Stimulated activated CD4-positive, alpha-beta T cell treated with anti-CD3 and anti-CD28 coated beads, TNF-alpha, amount 100 ng/mL, for 24 hours (primary cell): ENCODE data around the gene PTPRR.

ENCODE experiments used
- DNase-seq, 3 experiments: peaks; one replicate each; pipeline ENCODE4 v3.0.0-alpha.2; 2020; ENCODE audit warnings: low read depth in 3 of 3

Gene PTPRR

DNA sequence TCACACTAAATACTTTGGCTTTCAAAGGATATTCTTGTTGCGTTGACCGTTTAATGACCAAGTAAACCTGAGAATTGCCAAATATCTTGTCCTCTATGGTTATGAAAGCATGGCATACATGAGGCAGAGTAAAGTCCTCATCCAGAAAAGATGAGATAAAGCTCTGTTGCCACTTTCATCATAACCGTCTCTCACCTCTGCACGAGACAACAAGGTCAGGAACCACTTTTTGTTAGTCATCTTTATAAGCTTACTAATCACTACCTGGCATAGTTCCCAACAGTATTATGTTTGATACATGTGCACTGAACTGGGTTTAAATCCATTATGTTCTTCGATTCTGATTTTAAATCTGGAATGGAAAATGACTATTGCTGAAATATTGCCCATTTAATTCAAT is 314.6 kb downstream of the PTPRR start:
- DNase-seq, result no peak

DNA sequence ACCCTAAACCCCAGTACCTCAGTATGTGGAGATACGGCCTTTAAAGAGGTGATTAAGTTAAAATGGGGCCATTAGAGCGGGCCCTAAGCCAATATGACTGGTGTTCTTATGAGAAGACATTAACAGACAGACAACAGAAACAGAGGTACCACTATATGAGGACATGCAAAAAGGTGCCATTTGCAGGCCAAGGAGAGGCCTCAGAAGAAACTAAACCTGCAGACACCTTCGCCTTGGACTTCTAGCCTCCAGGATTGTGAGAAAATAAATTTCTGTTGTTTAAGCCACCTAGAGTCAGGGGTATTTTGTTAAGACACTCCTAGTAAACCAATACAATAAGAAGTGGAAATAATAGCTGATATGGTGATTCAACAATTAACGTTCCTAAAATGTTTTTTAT is 315.9 kb downstream of the PTPRR start:
- no peak for DNase-seq

DNA sequence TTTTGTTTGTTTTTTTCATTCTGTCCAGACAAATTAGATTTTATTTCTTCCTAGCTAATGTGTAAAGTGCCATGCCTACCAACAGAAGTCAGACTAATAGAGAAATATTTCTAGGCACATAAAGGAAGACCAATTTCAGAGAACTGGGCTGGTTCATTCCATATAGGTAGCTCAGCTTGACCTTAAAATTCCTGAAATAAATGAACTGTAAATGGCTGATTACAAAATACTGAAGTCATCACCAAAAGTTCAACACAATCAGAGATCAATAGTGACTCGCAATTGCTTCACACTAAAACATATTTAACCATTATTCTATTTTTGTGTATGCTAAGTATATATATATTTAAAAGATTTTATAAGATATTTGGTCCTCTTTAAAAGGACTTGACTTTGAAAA is 317.5 kb downstream of the PTPRR start:
- DNase-seq, result no peak

DNA sequence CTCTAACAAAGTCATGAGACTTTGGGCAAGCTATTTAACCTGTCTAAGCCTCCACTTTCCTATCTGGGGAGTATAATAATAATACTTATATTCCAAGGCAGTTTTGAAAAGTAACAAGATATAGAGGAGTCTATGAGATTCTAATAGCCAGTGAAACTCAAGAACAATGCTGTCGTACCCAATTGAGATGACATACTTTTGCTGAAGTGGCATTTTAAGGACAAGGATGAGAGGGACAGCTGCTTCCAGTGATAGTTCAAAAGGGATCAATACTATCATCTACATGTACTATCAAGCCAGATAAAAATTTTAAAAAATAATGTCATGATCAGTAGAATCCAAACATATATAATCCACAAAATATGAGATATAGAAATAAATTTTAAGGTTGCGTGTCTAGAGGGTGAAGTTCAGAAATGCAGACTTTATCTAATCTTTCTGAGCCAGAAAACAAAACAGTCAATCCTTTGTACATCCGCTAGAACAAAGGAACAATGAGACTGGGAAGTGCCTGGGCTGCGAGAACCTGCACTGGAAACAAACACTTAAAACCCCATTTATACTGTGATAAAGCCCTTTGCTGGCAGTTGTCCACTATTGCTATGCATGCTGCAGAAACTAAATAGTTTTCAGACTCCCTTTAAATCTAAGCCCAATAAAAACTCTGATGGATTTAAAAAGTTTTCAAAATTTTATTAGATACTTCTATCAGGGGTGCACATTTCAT is 321.9 kb downstream of the PTPRR start:
- no peak for DNase-seq

DNA sequence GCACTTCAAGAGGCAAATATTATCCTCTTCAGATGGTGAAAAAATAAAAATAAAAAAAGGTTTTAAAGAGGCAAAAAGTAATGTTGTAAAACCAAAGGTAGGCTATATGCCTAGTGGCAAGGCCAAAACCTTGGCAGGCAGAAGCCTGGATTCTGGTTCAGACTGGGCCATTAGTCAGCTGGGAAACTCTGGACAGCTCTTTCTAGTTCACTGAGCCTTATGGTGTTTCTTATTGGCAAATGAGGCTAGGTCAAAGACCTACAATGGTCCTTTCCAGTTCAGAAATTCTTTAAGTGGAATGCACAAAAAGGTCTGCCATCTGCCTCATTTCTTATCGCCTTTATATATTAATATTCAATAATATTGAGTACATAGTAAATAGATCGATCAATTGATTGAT is 327.9 kb downstream of the PTPRR start:
- no peak for DNase-seq

DNA sequence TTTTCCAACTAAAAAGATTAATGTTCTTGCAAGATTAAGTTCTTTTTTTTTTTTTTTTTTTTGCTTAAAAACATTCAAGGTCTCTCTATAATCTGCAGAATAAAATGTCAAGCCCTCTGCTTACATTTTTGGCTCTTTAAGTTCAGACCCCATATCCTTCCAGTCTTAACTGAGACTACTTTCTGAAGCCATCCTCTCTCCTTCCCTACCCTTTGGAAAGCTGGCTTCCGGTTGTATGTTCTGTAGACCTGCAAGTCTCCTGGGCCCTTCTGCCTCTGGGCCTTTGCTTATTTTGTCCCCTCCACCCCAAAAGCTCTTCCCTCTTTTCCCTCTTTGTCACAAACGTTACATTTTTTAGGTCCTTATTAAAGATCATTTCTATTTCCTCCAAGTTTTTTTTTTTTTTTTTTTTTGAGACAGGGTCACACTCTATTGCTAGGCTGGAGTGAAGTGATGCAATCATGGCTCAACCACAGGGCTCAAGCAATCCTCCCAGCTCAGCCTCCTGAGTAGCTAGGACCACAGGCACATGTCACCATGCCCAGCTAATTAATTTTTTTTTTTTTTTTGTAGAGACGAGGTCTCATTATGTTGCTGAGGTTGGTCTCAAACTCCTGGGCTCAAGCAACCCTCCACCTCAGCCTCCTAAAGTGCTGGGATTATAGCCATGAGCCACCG is 329.9 kb downstream of the PTPRR start:
- DNase-seq, result no peak

DNA sequence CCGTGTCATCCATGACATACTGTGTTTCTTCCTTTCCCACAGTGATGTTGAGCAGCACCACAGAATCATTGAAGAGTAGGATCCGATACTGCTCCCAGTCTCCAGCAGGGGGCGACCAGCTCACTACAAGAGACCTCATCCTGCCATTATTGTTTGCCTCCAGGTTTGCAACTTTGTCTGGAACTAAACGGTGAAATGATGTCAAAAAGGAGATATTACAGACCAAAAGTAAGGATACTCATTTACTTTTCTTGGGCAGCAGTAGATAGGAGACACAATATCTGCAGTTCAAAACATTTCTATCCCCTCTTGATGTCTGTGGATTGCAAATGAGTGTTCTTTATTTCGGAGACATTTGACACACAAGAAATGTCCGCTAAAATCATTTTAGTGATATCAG is 330.5 kb downstream of the PTPRR start:
- peak; percentile 6 to 58 (median 20) for DNase-seq
